HUDEP-2 (cell line): ENCODE measurements around the gene TPX2.

ENCODE experiments used
- DNase-seq, 76 experiments: peaks; one replicate each; lab custom pipeline; 2025; ENCODE audit not compliant: unreplicated experiment in 76 of 76; lab: John Stamatoyannopoulos, UW

Gene TPX2

GRCh38 chr20:31843881-31844280 lies 104.8 kb downstream of the TPX2 start:
- DNase-seq, result no peak

GRCh38 chr20:31844737-31845299 lies 105.7 kb downstream of the TPX2 start:
- DNase-seq, result no peak

- DNase-seq, result no peak
Observed at GRCh38 chr20:31845300-31845863, 106.3 kb downstream of the TPX2 start, which contains the start of gene FOXS1. FOXS1 (minus strand) TSS chr20:31845604; CDS start chr20:31845542, 62 bp downstream.

DNA sequence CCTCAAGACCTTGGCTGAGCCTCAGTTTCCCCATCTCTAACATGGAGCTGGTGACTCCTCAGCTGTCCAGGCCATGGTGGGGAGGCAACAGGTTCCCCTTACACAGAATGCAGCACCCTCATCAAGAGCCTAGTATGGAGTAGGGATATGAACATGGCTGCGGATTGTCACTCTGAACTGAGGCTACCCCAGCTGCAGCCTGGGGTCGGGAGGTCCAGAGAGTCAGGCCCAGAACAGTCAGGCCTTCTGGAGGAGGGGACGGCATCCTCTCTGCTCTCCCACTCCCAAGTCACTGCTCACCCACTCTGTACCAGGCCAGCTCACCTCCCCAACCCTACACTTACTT lies 107.7 kb downstream of the TPX2 start:
- no peak for DNase-seq

DNA sequence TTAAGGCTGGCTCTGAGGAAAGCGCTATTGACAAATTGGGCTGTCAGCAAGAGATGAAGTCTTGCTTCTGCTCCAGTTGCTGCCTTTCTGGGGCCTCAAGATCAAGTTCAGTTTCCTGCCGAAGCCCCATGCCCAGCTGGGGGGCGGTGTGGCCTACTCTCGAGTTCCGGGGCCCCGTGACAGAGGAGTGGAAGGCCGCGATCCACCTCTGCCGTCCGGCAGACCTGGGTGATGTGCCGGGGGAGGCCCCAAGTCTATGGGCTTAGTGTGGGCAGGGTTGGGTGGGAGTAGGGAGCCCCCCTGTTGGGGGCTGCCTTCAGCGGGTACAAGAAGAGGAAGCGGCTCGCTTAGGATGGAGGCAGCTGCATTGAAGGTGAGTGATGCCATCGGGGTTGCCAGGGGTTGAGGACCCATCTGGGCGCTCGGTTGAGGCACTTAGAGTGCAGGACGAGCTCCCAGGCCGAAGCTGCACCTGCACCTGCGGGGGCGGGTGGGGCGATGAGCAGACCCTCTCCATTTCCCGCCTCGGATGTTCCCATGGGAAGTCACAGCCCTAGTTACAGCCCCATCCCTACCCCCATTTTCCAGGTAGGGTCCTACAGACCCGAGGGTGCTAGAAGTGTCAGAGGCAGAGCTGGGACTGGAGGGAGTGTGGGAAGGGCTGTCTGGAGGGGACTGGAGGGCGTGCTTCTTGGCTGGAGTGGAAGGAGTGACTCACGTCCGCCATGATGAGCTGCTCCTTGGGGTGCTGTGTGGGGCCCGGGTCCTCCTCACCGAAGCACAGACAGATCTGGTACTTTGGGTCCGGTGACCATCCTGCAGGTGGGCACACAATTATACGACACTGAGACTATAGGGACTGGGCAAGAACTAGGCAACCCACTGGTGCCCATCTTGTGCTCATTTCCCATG lies 109.3 kb downstream of the TPX2 start:
- no peak for DNase-seq

- DNase-seq, result no peak
Observed at GRCh38 chr20:31849306-31849930, 110.3 kb downstream of the TPX2 start.
